ENCODE measurements around the gene RGR.

The RGR gene

GRCh38 chr10:84211566-84211965 lies 33.3 kb upstream of the RGR start:
- Mint-ChIP-seq H3K27ac (no peak overlapping the region), H3K27me3 (peaks cover 3% of the 10 kb centered on the region), H3K9me3 (no peaks in the 10 kb centered on the region), H3K4me3 (no peak overlapping the region), H3K4me1 (ENCODE audit: low read depth) (no peaks in the 10 kb centered on the region), H3K36me3 (ENCODE audit: low read depth) (no peaks in the 10 kb centered on the region)

DNA sequence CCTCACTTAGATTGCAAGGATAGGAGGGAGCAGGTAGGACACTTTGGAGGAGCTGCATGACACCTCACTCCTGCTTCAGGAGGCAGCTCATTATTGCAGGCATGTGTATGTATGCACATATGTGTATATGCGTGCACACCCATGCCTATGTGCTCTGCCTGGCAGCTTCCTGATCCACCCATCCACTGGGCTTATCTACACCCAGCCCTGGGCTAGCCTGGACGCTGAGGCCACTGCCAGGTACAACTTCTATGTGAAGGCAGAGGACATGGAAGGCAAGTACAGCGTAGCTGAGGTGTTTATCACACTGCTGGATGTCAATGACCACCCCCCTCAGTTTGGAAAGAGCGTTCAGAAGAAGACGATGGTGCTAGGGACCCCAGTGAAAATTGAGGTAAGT lies 32.8 kb upstream of the RGR start:
- Mint-ChIP-seq H3K27me3 (peaks cover 3% of the 10 kb centered on the region), H3K4me3 (no peak overlapping the region), H3K36me3 (ENCODE audit: low read depth) (no peaks in the 10 kb centered on the region), H3K9me3 (no peaks in the 10 kb centered on the region), H3K27ac (no peak overlapping the region), H3K4me1 (ENCODE audit: low read depth) (no peaks in the 10 kb centered on the region)

- H3K4me3 Mint-ChIP-seq = no peak overlapping the region
- no peaks in the 10 kb centered on the region for H3K36me3 Mint-ChIP-seq (ENCODE audit: low read depth)
- H3K27ac Mint-ChIP-seq = no peak overlapping the region
- H3K4me1 Mint-ChIP-seq (ENCODE audit: low read depth) = no peaks in the 10 kb centered on the region
- H3K9me3 Mint-ChIP-seq = no peaks in the 10 kb centered on the region
- H3K27me3 Mint-ChIP-seq = peaks cover 3% of the 10 kb centered on the region
Measured at GRCh38 chr10:84213076-84213475, 31.8 kb upstream of the RGR start.

DNA sequence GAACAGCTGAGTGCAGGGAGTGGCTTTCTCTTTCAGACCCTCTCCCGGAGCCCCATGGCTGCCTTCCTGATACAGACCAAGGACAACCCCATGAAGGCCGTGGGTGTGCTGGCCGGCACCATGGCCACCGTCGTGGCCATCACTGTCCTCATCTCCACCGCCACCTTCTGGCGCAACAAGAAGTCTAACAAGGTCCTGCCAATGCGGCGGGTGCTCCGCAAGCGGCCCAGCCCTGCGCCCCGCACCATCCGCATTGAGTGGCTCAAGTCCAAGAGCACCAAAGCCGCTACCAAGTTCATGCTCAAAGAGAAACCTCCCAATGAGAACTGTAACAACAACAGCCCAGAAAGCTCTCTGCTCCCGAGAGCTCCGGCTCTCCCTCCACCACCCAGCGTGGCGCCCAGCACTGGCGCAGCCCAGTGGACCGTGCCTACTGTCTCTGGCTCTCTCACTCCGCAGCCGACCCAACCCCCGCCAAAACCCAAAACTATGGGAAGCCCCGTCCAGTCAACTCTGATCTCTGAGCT lies 30.7 kb upstream of the RGR start:
- no peak overlapping the region for H3K27ac Mint-ChIP-seq
- H3K4me3 Mint-ChIP-seq = no peak overlapping the region
- no peaks in the 10 kb centered on the region for H3K36me3 Mint-ChIP-seq (ENCODE audit: low read depth)
- no peaks in the 10 kb centered on the region for H3K4me1 Mint-ChIP-seq (ENCODE audit: low read depth)
- H3K9me3 Mint-ChIP-seq = peaks cover under 1% of the 10 kb centered on the region
- no peaks in the 10 kb centered on the region for H3K27me3 Mint-ChIP-seq

DNA sequence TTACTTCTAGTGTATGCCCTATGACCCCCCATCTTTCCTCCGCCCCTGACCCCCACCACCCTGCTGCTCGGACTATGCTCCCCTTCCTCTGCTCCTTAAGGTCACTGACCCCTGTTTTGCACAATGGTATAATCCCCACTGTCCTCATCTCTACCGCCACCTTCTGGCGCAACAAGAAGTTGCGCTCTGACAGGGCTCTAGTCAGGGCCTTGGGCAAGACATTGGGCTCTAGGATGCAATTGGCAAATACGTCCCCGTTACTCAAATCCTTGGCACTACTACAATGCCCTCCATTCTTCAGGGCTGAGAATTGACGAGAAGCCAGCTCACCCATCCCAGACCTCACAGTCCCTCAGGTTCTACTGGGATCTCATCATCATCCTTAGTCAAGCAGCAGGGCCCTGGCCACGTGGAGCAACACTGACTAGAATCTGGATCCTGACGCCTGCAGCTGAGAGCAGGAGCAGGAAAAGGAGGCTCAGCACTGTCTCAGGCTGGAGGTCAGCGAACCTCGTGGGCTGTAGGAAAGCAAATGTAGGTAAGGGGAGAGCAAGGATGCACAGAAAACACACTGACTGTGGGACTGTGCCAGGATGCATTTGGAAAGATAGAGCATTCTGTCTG lies 30.1 kb upstream of the RGR start:
- no peaks in the 10 kb centered on the region for H3K36me3 Mint-ChIP-seq (ENCODE audit: low read depth)
- no peak overlapping the region for H3K4me3 Mint-ChIP-seq
- no peaks in the 10 kb centered on the region for H3K4me1 Mint-ChIP-seq (ENCODE audit: low read depth)
- H3K27me3 Mint-ChIP-seq = peaks cover 5% of the 10 kb centered on the region
- H3K27ac Mint-ChIP-seq = no peak overlapping the region
- peaks cover 6% of the 10 kb centered on the region for H3K9me3 Mint-ChIP-seq

- H3K27me3 Mint-ChIP-seq = peaks cover 5% of the 10 kb centered on the region
- no peak overlapping the region for H3K27ac Mint-ChIP-seq
- H3K36me3 Mint-ChIP-seq (ENCODE audit: low read depth) = no peaks in the 10 kb centered on the region
- no peak overlapping the region for H3K4me3 Mint-ChIP-seq
- peaks cover 6% of the 10 kb centered on the region for H3K9me3 Mint-ChIP-seq
- no peaks in the 10 kb centered on the region for H3K4me1 Mint-ChIP-seq (ENCODE audit: low read depth)
Measured at GRCh38 chr10:84216834-84217233, 28.0 kb upstream of the RGR start.

DNA sequence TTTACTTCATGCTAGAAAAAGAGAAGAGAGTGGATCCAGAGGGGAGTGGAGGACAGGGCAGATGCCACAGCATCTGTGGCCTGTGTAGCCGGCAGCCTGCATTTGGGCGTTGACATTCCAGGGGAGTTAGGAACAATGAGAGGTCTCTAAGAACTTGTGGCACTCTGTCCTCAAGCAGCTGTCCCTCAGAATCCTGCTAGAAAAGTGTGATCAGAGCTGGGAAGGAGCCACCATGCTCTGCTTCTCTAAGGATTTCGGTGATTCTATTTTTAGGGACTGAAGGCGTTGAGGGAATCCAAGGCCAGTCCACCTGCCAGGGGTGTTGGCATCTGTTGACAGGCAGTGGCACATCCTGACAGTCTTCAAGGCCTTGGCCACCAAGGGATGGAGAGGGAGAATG lies 27.1 kb upstream of the RGR start:
- Mint-ChIP-seq H3K27ac (no peak overlapping the region), H3K9me3 (peaks cover 6% of the 10 kb centered on the region), H3K27me3 (peaks cover 5% of the 10 kb centered on the region), H3K36me3 (ENCODE audit: low read depth) (no peaks in the 10 kb centered on the region), H3K4me3 (no peak overlapping the region), H3K4me1 (ENCODE audit: low read depth) (no peaks in the 10 kb centered on the region)

- Mint-ChIP-seq H3K27ac (no peak overlapping the region), H3K4me1 (ENCODE audit: low read depth) (no peaks in the 10 kb centered on the region), H3K9me3 (peaks cover 6% of the 10 kb centered on the region), H3K36me3 (ENCODE audit: low read depth) (no peaks in the 10 kb centered on the region), H3K4me3 (no peak overlapping the region), H3K27me3 (peaks cover 12% of the 10 kb centered on the region)
Measured at GRCh38 chr10:84221916-84222315, 22.9 kb upstream of the RGR start.

DNA sequence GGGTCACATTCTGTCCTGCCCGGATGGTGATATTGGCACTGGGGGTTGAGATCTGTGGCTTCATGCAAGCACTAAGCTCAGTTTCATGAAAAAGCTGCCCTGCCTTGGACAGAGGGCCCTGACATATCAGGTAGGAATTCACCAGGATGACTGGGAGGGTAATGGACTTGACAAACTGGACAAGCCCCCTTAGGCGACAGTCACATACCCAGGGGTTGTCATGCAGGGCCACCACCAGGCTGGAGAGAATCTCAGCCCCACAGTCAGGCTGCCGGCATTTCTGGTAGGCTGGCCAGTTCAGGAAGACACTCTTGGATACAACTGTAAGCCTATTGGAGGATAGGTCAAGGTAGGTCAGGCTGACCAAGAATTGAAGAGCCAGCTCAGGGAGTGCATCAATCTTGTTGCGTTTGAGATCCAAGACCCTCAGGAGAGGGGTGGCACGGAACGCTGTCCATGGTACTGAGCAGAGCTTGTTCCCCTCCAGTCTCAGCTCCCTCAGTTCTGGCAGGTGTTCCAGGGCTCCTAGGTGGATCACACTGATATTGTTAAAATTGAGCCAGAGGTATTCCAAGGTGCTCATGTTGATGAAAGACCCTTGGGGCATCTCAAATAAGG lies 20.3 kb upstream of the RGR start:
- H3K27ac Mint-ChIP-seq = no peak overlapping the region
- H3K4me1 Mint-ChIP-seq (ENCODE audit: low read depth) = no peaks in the 10 kb centered on the region
- H3K9me3 Mint-ChIP-seq = peaks cover 2% of the 10 kb centered on the region
- no peak overlapping the region for H3K4me3 Mint-ChIP-seq
- no peaks in the 10 kb centered on the region for H3K36me3 Mint-ChIP-seq (ENCODE audit: low read depth)
- H3K27me3 Mint-ChIP-seq = peaks cover 11% of the 10 kb centered on the region

DNA sequence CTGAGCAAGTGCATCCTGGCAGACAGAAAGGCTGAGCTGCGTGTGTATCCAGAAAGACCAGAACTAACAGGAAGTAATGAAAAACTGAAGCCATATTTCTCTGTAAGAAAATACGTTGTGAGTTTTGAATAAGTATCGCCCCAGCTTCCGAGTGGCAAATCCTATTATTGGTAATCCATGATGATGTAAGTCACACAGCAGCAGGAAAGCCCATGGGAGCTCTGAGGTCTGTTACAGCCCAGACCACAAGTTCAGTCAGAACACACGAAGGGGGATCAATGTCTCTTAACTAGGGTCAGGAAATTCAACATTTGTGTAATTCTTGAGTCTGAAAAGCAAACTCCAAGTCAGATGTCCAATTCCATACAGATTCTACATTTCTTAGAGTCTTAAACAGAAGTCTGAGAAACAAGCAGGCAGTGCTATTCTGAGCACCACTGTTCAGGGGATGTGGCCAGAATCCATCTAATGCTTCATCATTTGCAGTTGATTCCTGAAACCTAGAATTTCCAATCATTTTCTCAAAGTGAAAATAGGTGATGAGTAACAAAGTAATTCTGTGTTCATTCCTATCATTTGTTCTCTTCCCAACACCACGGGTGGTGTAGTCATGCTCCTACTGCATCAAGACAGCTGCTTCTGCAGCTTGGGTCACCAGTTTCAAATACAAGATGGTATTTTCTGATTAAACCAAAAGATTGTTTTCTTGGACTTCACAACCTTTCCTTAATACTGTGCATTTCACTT lies 19.3 kb upstream of the RGR start, which contains the start of gene LRIT2:
Gene LRIT2, minus strand, starts transcription at position 118 of the 747 bp plus-strand sequence. Its CDS starts 24 bp downstream, at position 94.
- Mint-ChIP-seq H3K27ac (no peak within 1 kb of the TSS), H3K36me3 (ENCODE audit: low read depth) (no peaks in the 10 kb centered on the region), H3K4me3 (no peak within 1 kb of the TSS), H3K27me3 (peaks cover 11% of the 10 kb centered on the region), H3K9me3 (no peaks in the 10 kb centered on the region), H3K4me1 (ENCODE audit: low read depth) (no peaks in the 10 kb centered on the region)

GRCh38 chr10:84226616-84227015 lies 18.2 kb upstream of the RGR start:
- H3K9me3 Mint-ChIP-seq = no peaks in the 10 kb centered on the region
- no peak overlapping the region for H3K4me3 Mint-ChIP-seq
- peaks cover 11% of the 10 kb centered on the region for H3K27me3 Mint-ChIP-seq
- no peak overlapping the region for H3K27ac Mint-ChIP-seq
- H3K4me1 Mint-ChIP-seq (ENCODE audit: low read depth) = no peaks in the 10 kb centered on the region
- no peaks in the 10 kb centered on the region for H3K36me3 Mint-ChIP-seq (ENCODE audit: low read depth)

- H3K4me1 Mint-ChIP-seq (ENCODE audit: low read depth) = no peaks in the 10 kb centered on the region
- no peaks in the 10 kb centered on the region for H3K36me3 Mint-ChIP-seq (ENCODE audit: low read depth)
- H3K27me3 Mint-ChIP-seq = peaks cover 11% of the 10 kb centered on the region
- no peak overlapping the region for H3K27ac Mint-ChIP-seq
- H3K4me3 Mint-ChIP-seq = no peak overlapping the region
- no peaks in the 10 kb centered on the region for H3K9me3 Mint-ChIP-seq
Measured at GRCh38 chr10:84227810-84228209, 17.0 kb upstream of the RGR start.

GRCh38 chr10:84230359-84230758 lies 14.5 kb upstream of the RGR start:
- H3K9me3 Mint-ChIP-seq = no peaks in the 10 kb centered on the region
- H3K4me3 Mint-ChIP-seq = no peak overlapping the region
- H3K27me3 Mint-ChIP-seq = peaks cover 7% of the 10 kb centered on the region
- no peaks in the 10 kb centered on the region for H3K4me1 Mint-ChIP-seq (ENCODE audit: low read depth)
- no peak overlapping the region for H3K27ac Mint-ChIP-seq
- no peaks in the 10 kb centered on the region for H3K36me3 Mint-ChIP-seq (ENCODE audit: low read depth)

- H3K9me3 Mint-ChIP-seq = no peaks in the 10 kb centered on the region
- no peak overlapping the region for H3K27ac Mint-ChIP-seq
- H3K27me3 Mint-ChIP-seq = peaks cover 12% of the 10 kb centered on the region
- H3K36me3 Mint-ChIP-seq (ENCODE audit: low read depth) = no peaks in the 10 kb centered on the region
- H3K4me1 Mint-ChIP-seq (ENCODE audit: low read depth) = no peaks in the 10 kb centered on the region
- H3K4me3 Mint-ChIP-seq = no peak overlapping the region
Measured at GRCh38 chr10:84232376-84232775, 12.5 kb upstream of the RGR start.

- Mint-ChIP-seq H3K27me3 (peaks cover 8% of the 10 kb centered on the region), H3K27ac (no peak overlapping the region), H3K4me3 (no peak overlapping the region), H3K4me1 (ENCODE audit: low read depth) (no peaks in the 10 kb centered on the region), H3K36me3 (ENCODE audit: low read depth) (no peaks in the 10 kb centered on the region), H3K9me3 (no peaks in the 10 kb centered on the region)
Measured at GRCh38 chr10:84233940-84234339, 10.9 kb upstream of the RGR start.
